Endothelial cell of umbilical vein (primary cell): ENCODE data around the gene CEP89. TPM values are rescaled to one million over a fixed set of nuclear protein-coding genes. Genes with fewer than 3 reads are reported as not detected.
"Not testable (repeated sequence)": the region's sequence is repeated elsewhere in the genome, so short reads cannot be mapped to it uniquely, and the experiment has no call there.

Experiments
- BruUV-seq: library from RNA; stranded (reverse); fragments of 400-500 nt; replicated peaks from 2 replicates; lab custom pipeline; 2021; lab: Mats Ljungman, UMichigan
- CTCF ChIA-PET: fragments of 300-600, 350-600 bp; sonication (Branson Sonifier 250); formaldehyde crosslinking; loops from one replicate; lab custom pipeline; 2021; ENCODE audit warnings: antibody characterized with exemption, inconsistent platforms; lab: Charles Lee
- POLR2A ChIA-PET: fragments of 300-600, 350-600 bp; sonication (Branson Sonifier 250); formaldehyde crosslinking; loops from one replicate; lab custom pipeline; 2021; ENCODE audit warnings: antibody characterized with exemption, inconsistent platforms; lab: Charles Lee
- DNase-seq: peaks from one replicate; pipeline ENCODE4 v3.0.0-alpha.2; 2011; ENCODE audit warnings: low read depth, low spot score
- FAIRE-seq: peaks from 2 replicates; lab custom pipeline; 2011; peaks lifted over from hg19 to GRCh38; lab: Jason Lieb, UNC
- H2AFZ ChIP-seq: 2 replicates; pipeline ENCODE4 v1.6.0; 2012; ENCODE audit warnings: low read depth, low read length, control low read depth, inconsistent platforms
- H3K27ac ChIP-seq: 2 replicates; pipeline ENCODE4 v1.5.1; 2011; ENCODE audit warnings: low read depth, mild to moderate bottlenecking, control low read depth, low read length, moderate library complexity; ENCODE audit not compliant: insufficient read depth
- H3K27me3 ChIP-seq, 2 experiments: 2 replicates each; pipeline versions ENCODE4 v1.6.0 to v1.6.1; 2011; ENCODE audit warnings: low read length in 2 of 2, mixed read lengths in 1 of 2; ENCODE audit not compliant: control insufficient read depth in 2 of 2, insufficient read depth in 2 of 2
- H3K36me3 ChIP-seq, 2 experiments: 2 replicates in 1 of 2; 3 replicates in 1 of 2; pipeline ENCODE4 v1.5.1; 2011; ENCODE audit warnings: low read length in 2 of 2, mild to moderate bottlenecking in 1 of 2, moderate library complexity in 1 of 2; ENCODE audit not compliant: control insufficient read depth in 2 of 2, insufficient read depth in 2 of 2; ENCODE audit errors: extremely low read depth in 1 of 2
- H3K4me1 ChIP-seq: 3 replicates; pipeline ENCODE4 v1.5.1; 2011; ENCODE audit warnings: mild to moderate bottlenecking, low read length; ENCODE audit not compliant: control insufficient read depth, insufficient read depth; ENCODE audit errors: extremely low read depth
- H3K4me2 ChIP-seq: 2 replicates; pipeline ENCODE4 v1.6.1; 2011; ENCODE audit warnings: low read length, control low read depth, mixed read lengths; ENCODE audit not compliant: insufficient read depth
- H3K4me3 ChIP-seq, 3 experiments: fragments of 200-600 bp in 1 of 3; sonication (generic), shearing (Covaris generic) in 1 of 3; replicated peaks in 1 of 3; 2 replicates each; pipeline ENCODE4 v1.5.1; 2011 to 2016; ENCODE audit warnings: control low read depth in 3 of 3, low read length in 3 of 3, mild to moderate bottlenecking in 2 of 3, inconsistent platforms in 1 of 3, low read depth in 1 of 3, moderate library complexity in 1 of 3; ENCODE audit not compliant: insufficient read depth in 1 of 3
- H3K79me2 ChIP-seq: 2 replicates; pipeline ENCODE4 v1.6.0; 2012; ENCODE audit warnings: low read length, inconsistent platforms; ENCODE audit not compliant: control insufficient read depth, insufficient read depth
- H3K9ac ChIP-seq: replicated peaks from 2 replicates; pipeline ENCODE3; 2011; ENCODE audit warnings: low read length, control low read depth; ENCODE audit not compliant: insufficient read depth; ENCODE audit errors: extremely low read depth
- H3K9me1 ChIP-seq: replicated peaks from 3 replicates; pipeline ENCODE4 v1.6.0; 2011; ENCODE audit warnings: mild to moderate bottlenecking, low read length; ENCODE audit not compliant: control insufficient read depth, insufficient read depth; ENCODE audit errors: extremely low read depth
- H3K9me3 ChIP-seq: replicated peaks from 2 replicates; pipeline ENCODE4 v1.5.1; 2012; ENCODE audit warnings: low read length, inconsistent platforms; ENCODE audit not compliant: control insufficient read depth, insufficient read depth
- H4K20me1 ChIP-seq: replicated peaks from 2 replicates; pipeline ENCODE3; 2011; ENCODE audit warnings: mild to moderate bottlenecking, low read length; ENCODE audit not compliant: control insufficient read depth, insufficient read depth; ENCODE audit errors: extremely low read depth
- EZH2 ChIP-seq: IDR thresholded peaks from 2 replicates; pipeline ENCODE4 v1.6.1; 2012; ENCODE audit warnings: borderline replicate concordance, low read depth, mild to moderate bottlenecking, moderate library complexity, low read length, inconsistent platforms; ENCODE audit not compliant: severe bottlenecking
- FOS ChIP-seq: IDR thresholded peaks from 2 replicates; pipeline ENCODE4 v1.6.1; 2011; ENCODE audit warnings: mild to moderate bottlenecking, low read length, moderate library complexity, borderline replicate concordance; ENCODE audit not compliant: insufficient read depth
- GATA2 ChIP-seq: IDR thresholded peaks from 2 replicates; pipeline ENCODE4 v1.7.0; 2011; ENCODE audit warnings: low read depth, mild to moderate bottlenecking, moderate library complexity, mixed read lengths, low read length; ENCODE audit not compliant: insufficient read length, insufficient read depth
- JUN ChIP-seq: IDR thresholded peaks from 2 replicates; pipeline ENCODE4 v1.6.1; 2011; ENCODE audit warnings: borderline replicate concordance, low read depth; ENCODE audit not compliant: insufficient read length, insufficient read depth
- MYC ChIP-seq: IDR thresholded peaks from one replicate; pipeline ENCODE4 v1.6.1; 2011; ENCODE audit warnings: mild to moderate bottlenecking, low read depth, low read length
- POLR2A ChIP-seq: IDR thresholded peaks from 2 replicates; pipeline ENCODE4 v1.6.1; 2012; ENCODE audit warnings: low read depth, mild to moderate bottlenecking, control low read depth, low read length
- POLR2AphosphoS5 ChIP-seq: IDR thresholded peaks from 2 replicates; pipeline ENCODE4 v1.6.1; 2012; ENCODE audit warnings: low read depth, mild to moderate bottlenecking, control low read depth, low read length, moderate library complexity; ENCODE audit not compliant: insufficient read depth
- dilution Hi-C: fragments of 300-500 bp; cut with MboI; formaldehyde crosslinking; loops from one replicate; pipeline ENCODE4 v1.15.0; 2019; ENCODE audit warnings: low sequenced_read_pairs; ENCODE audit not compliant: extremely low pct_ligation_motif_present
- intact Hi-C: fragments of 100-400 bp; cut with micrococcal nuclease; formaldehyde crosslinking; loops from one replicate; pipeline ENCODE4 v1.10.0; 2022
- polyA plus RNA-seq, 4 experiments: library from polyadenylated mRNA; depleted of rRNA in 3 of 4; stranded (reverse) in 3 of 4; unstranded in 1 of 4; fragments of >200 nt; gene quantifications; 2 replicates each; pipeline versions ENCODE4 v1.2.1 to v1.2.3, GENCODE V29; 2011 to 2012; ENCODE audit warnings: missing spikeins in 1 of 4
- total RNA-seq: library from RNA; stranded (reverse); gene quantifications from 2 replicates; pipeline ENCODE4 v1.2.3, GENCODE V29; 2021
- TF ChIP-seq, protein P1 (sequence below), 2 donors: IDR thresholded peaks; 1 replicate in 1 of 2; 2 replicates in 1 of 2; pipeline ENCODE4 v1.5.1; 2011; ENCODE audit warnings: low read length in 2 of 2, mild to moderate bottlenecking in 2 of 2, moderate library complexity in 2 of 2, control low read depth in 1 of 2, inconsistent platforms in 1 of 2, low read depth in 1 of 2; ENCODE audit not compliant: insufficient read depth in 1 of 2; ENCODE audit errors: extremely low read depth in 1 of 2
- TF ChIP-seq, protein P2 (sequence below): IDR thresholded peaks from 2 replicates; pipeline ENCODE4 v1.6.1; 2011; ENCODE audit not compliant: insufficient read depth, insufficient read length

The CEP89 gene
- total and polyA plus RNA-seq, 2 donors (not counting 3 experiments of a cell fraction or from before 2014, with no cell fraction given) = 25.1 to 46.2 TPM

DNA sequence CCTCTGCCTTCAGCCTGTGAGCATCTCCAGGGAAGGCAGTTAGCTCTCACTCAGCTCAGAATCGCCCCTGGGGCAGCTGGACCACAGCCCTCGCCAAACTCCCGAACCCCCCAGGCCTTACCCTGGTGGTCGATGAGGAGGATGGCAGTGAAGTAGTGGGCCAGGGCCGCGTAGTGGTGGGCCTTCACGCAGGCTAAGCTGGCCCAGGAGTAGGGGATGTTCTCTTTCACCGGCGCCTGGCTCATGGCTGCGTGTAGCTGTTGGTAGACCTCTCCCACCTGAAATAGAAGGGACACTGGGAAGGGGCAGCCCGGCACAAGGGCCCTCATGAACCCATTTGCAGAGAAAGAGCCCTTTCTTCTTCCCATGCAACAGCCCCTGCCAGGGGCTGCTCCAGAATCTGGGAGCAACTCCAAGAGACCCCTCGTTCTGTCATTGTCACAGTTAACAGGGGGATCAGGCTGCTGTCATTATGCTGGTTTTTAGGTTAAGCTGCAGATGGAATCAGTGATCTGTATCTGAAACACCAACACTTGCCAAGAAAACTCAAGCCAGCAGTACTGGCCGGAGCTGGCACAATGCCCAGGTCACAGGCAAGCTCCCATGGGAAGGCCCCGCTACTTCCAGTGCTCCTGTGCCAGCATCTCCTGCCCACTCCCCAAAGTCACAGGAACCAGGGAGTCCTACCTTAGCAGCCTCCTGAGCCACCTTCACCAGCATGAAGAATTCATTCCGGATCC is 30.5 kb upstream of the CEP89 start:
- H3K79me2 ChIP-seq, H3K27me3 ChIP-seq, FAIRE-seq, H4K20me1 ChIP-seq, intact Hi-C loops, H2AFZ ChIP-seq, H3K9me1 ChIP-seq, DNase-seq, H3K4me1 ChIP-seq, H3K4me3 ChIP-seq, POLR2A ChIA-PET, H3K36me3 ChIP-seq, H3K9ac ChIP-seq, H3K9me3 ChIP-seq, dilution Hi-C loops, BruUV-seq, H3K4me2 ChIP-seq, H3K27ac ChIP-seq: not testable (repeated sequence)
- CTCF ChIA-PET = interaction anchor here (1.3 kb wide), 1 partner anchor 182 kb away, joined by 3 read pairs; no protein-coding TSS in a partner anchor

DNA sequence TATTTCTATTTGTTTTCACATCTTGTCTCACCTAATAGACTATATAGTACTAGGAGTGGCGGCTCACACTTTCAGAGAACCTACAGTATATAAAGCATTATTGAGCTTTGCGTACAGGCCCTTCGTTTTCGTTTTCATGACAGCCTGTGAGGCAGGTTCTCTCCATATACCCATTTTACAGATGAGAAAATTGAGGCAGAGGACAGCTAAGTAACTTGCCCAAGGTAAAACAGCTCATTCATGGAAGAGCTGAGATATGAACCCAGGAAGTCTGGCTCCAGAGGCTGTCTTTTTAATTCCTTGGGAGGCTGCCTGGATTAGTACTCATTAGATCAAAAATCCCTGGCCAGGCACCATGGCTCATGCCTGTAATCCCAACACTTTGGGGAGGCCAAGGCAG is 29.2 kb upstream of the CEP89 start:
- ChIA-PET POLR2A (no interaction called here), CTCF (interaction anchor here (1.3 kb wide), 1 partner anchor 183 kb away, joined by 3 read pairs; no protein-coding TSS in a partner anchor)
- no peaks in the 10 kb centered on the region for H3K79me2 ChIP-seq
- H2AFZ ChIP-seq = no peak overlapping the region
- no TSS peak for BruUV-seq
- no peaks in the 10 kb centered on the region for H3K27me3 ChIP-seq
- no peak overlapping the region for H3K4me2 ChIP-seq
- no peaks in the 10 kb centered on the region for H4K20me1 ChIP-seq
- H3K9me3 ChIP-seq = no peaks in the 10 kb centered on the region
- H3K27ac ChIP-seq = no peak overlapping the region
- FAIRE-seq = no peak
- H3K9ac ChIP-seq = no peak overlapping the region
- no peak for TF ChIP-seq POLR2AphosphoS5
- TF ChIP-seq GATA2 = no peak
- TF ChIP-seq JUN = no peak
- no peak for TF ChIP-seq MYC
- TF ChIP-seq, protein P1, sequence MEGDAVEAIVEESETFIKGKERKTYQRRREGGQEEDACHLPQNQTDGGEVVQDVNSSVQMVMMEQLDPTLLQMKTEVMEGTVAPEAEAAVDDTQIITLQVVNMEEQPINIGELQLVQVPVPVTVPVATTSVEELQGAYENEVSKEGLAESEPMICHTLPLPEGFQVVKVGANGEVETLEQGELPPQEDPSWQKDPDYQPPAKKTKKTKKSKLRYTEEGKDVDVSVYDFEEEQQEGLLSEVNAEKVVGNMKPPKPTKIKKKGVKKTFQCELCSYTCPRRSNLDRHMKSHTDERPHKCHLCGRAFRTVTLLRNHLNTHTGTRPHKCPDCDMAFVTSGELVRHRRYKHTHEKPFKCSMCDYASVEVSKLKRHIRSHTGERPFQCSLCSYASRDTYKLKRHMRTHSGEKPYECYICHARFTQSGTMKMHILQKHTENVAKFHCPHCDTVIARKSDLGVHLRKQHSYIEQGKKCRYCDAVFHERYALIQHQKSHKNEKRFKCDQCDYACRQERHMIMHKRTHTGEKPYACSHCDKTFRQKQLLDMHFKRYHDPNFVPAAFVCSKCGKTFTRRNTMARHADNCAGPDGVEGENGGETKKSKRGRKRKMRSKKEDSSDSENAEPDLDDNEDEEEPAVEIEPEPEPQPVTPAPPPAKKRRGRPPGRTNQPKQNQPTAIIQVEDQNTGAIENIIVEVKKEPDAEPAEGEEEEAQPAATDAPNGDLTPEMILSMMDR (IDR thresholded peaks at IDR 0.05; ENCODE audit: extremely low read depth in 1 of 2, insufficient read depth in 1 of 2, low read depth in 1 of 2, low read length in 2 of 2) = no peak
- TF ChIP-seq, protein P2, sequence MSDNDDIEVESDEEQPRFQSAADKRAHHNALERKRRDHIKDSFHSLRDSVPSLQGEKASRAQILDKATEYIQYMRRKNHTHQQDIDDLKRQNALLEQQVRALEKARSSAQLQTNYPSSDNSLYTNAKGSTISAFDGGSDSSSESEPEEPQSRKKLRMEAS = no peak
- no peak for TF ChIP-seq POLR2A
- TF ChIP-seq EZH2 = no peak
- TF ChIP-seq FOS = no peak
- no peaks in the 10 kb centered on the region for H3K36me3 ChIP-seq
- no peak overlapping the region for H3K4me3 ChIP-seq
- dilution Hi-C loops = no loop called here
- no peaks in the 10 kb centered on the region for H3K4me1 ChIP-seq
- no peak for DNase-seq
- intact Hi-C loops = no loop called here
- no peaks in the 10 kb centered on the region for H3K9me1 ChIP-seq
